MG63 (cell line): ENCODE data around the gene SLC35E4. TPM values are rescaled to one million over a fixed set of nuclear protein-coding genes. Genes with fewer than 3 reads are reported as not detected.
A peak's percentile ranks its signal among the peaks of the same experiment; 100 is the strongest.
"Not testable (repeated sequence)": the region's sequence is repeated elsewhere in the genome, so short reads cannot be mapped to it uniquely, and the experiment has no call there.

Experiments used
- DNase-seq: peaks from one replicate; pipeline ENCODE4 v3.0.0-alpha.2; 2020
- H3K27me3 ChIP-seq: fragments of 250-450 bp; sonication (Bioruptor Pico); 2 replicates; pipeline ENCODE4 v1.5.1; 2020; ENCODE audit warnings: mild to moderate bottlenecking, moderate library complexity
- H3K36me3 ChIP-seq: fragments of 250-450 bp; sonication (Bioruptor Pico); 2 replicates; pipeline ENCODE4 v1.5.1; 2020; ENCODE audit warnings: mild to moderate bottlenecking, moderate library complexity
- H3K4me3 ChIP-seq: fragments of 250-450 bp; sonication (Bioruptor Pico); 2 replicates; pipeline ENCODE4 v1.5.1; 2020; ENCODE audit warnings: mild to moderate bottlenecking, moderate library complexity
- H3K9me3 ChIP-seq: fragments of 250-450 bp; sonication (Bioruptor Pico); 2 replicates; pipeline ENCODE4 v1.5.1; 2020; ENCODE audit warnings: mild to moderate bottlenecking, moderate library complexity
- total RNA-seq: library from RNA; depleted of rRNA; stranded (reverse); fragments of >200 nt; shearing (Covaris generic); gene quantifications from 2 replicates; pipeline ENCODE4 v1.2.3, GENCODE V29; 2014; ENCODE audit warnings: low replicate concordance

The SLC35E4 gene
- total RNA-seq, 1 experiment from 2014 or later, result 11.3 TPM

GRCh38 chr22:30665786-30666185 is 30.2 kb downstream of the SLC35E4 start:
- H3K36me3 ChIP-seq, result peaks cover 8% of the 10 kb centered on the region
- no peaks in the 10 kb centered on the region for H3K27me3 ChIP-seq
- DNase-seq, result no peak
- H3K9me3 ChIP-seq, result no peaks in the 10 kb centered on the region
- no peak overlapping the region for H3K4me3 ChIP-seq

DNA sequence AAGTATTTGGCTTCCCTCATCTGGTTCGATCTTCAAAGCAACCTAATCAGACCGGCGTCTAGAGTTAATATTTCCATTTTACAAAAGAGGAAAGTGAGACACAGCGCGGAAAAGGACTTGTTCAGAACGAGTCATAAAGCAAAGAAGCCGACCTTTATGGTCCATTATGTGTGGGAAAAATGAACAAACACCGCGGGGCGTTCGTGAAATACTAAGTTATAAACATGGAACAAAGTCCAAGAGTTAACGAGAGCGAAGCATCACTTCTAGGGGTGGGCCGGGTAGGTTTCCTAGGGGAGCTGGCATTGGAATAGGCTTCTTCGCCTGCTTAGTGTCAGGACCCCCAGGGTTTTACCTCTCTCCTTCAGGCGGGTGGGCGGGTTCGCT is 31.5 kb downstream of the SLC35E4 start:
- no peaks in the 10 kb centered on the region for H3K27me3 ChIP-seq
- no peaks in the 10 kb centered on the region for H3K9me3 ChIP-seq
- peaks cover 6% of the 10 kb centered on the region for H3K36me3 ChIP-seq
- H3K4me3 ChIP-seq, result peak overlapping the region; percentile 74
- DNase-seq, result no peak

DNA sequence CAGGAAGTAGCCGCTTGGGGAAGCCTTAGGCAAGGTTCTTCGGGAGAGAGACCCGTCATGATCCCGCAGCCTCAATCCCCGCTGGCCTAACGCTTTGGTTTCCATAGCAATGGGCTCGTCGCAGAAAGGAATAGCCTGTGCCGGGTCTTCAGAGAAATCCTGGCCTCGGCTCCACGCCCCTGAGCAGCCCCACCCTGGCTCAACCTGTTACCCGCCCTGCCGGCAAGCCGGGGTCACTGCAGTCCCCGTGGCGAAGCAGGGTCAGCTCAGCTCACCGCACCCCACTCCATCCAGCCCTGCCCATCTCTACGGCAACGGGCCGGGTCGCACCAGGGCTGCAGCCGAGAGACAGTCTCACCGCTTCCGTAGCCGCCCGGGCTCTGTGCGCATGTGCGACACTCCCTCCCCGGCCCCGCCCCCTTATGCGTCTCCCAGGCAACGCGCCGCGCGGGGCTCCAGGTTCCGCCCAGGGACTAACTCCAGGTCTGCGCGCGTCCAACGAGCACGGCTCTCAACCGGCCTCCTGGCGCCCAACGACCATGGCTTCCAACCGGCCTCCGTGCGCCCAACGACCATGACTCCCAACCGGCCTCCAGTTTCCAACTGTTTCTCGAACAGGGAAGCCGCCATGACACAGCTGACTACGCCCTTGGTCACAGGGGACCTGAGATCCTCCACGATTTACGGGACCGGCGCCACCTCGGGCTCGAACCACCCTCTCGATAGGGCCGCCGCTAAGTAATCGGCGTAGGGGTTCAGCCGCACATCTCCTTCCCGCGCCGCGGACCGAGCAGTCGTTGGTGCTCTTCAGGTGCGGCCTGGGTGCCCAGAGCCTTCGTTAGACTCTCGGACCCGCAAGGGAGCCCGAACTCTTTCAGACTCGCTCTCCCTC is 32.2 kb downstream of the SLC35E4 start, which contains the start of gene DUSP18:
Gene DUSP18 (minus strand): TSS at position 382 of the 892 bp plus-strand sequence. CDS start 3,872 bp downstream, outside the sequence.
- peak; percentile 89 for DNase-seq
- Histone ChIP-seq H3K4me3 (peak within 1 kb of the TSS; percentile 74), H3K9me3 (no peaks in the 10 kb centered on the region), H3K27me3 (no peaks in the 10 kb centered on the region), H3K36me3 (peaks cover 6% of the 10 kb centered on the region)

GRCh38 chr22:30668386-30668710 is 32.8 kb downstream of the SLC35E4 start:
- no peaks in the 10 kb centered on the region for H3K9me3 ChIP-seq
- H3K27me3 ChIP-seq, result no peaks in the 10 kb centered on the region
- peaks cover 4% of the 10 kb centered on the region for H3K36me3 ChIP-seq
- DNase-seq, result no peak
- peak overlapping the region; percentile 74 for H3K4me3 ChIP-seq

- no peak for DNase-seq
- Histone ChIP-seq H3K36me3 (no peaks in the 10 kb centered on the region), H3K27me3 (no peaks in the 10 kb centered on the region), H3K9me3 (no peaks in the 10 kb centered on the region), H3K4me3 (no peak overlapping the region)
Measured at GRCh38 chr22:30671071-30671470, 35.5 kb downstream of the SLC35E4 start.

DNA sequence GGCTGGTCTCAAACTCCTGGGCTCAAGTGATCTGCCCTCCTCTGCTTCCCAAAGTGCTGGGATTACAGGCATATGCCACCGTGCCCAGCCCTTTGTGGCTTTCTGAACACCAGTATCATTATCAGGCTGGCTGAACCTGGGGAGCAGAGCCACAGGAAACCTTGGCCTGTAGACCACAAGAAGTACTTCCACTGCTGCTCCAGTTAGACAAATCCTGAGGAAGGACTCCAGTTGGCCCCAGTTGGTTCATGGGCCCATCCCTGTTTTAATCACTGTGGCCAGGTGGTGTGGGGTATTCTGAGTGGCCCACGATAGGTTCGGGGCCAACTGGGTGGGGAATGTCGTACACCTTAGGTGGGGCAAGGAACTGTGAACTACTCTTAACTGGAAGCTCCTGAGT is 37.6 kb downstream of the SLC35E4 start:
- H3K4me3 ChIP-seq, result no peak overlapping the region
- H3K9me3 ChIP-seq, result no peaks in the 10 kb centered on the region
- no peak for DNase-seq
- H3K27me3 ChIP-seq, result no peaks in the 10 kb centered on the region
- H3K36me3 ChIP-seq, result no peaks in the 10 kb centered on the region

GRCh38 chr22:30674482-30674881 is 38.9 kb downstream of the SLC35E4 start:
- Histone ChIP-seq H3K4me3 (no peak overlapping the region), H3K27me3 (no peaks in the 10 kb centered on the region), H3K9me3 (no peaks in the 10 kb centered on the region), H3K36me3 (no peaks in the 10 kb centered on the region)
- DNase-seq, result no peak

DNA sequence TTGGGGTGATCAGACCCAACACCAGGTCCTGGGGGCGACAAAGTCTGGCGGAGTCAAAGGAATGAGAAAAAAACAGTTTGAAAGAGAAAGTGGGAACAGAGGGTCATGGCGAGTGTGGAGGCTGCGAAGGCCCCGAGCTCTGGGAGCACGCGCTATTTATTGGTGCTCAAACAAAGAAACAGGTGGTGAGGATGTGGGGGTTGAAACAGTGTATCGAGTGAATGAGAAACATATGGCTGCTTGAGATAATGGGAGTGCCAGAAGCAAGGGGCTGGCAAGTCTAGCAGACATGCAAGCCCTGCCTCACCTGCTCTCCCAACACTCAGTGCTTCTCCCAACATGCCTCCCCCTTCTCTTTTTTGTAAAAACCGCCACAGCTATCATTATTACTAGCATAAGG is 39.9 kb downstream of the SLC35E4 start:
- no peak for DNase-seq
- no peak overlapping the region for H3K4me3 ChIP-seq

DNA sequence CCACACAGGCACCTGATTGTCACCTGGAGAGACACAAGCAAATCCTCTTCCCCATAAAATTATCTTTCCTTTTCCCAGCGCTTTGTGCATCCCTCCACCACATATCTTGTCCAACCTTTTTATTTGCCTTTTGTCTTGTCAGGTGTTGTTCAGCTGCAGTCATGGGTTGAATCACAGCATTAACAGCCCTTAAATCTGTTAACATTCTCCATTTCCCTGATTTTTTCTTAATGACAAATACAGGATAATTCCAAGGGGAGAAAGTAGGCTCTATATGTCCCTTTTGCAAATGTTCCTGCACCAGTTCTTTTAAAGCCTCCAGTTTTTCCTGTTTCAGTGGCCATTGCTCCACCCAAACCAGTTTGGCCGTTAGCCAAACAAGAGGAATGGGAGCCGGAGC is 41.0 kb downstream of the SLC35E4 start:
- not testable (repeated sequence) for H3K36me3 ChIP-seq, DNase-seq, H3K4me3 ChIP-seq, H3K9me3 ChIP-seq, H3K27me3 ChIP-seq

More for the DNA sequence above, 39.9 kb downstream of the SLC35E4 start:
- no peaks in the 10 kb centered on the region for H3K36me3 ChIP-seq
- no peaks in the 10 kb centered on the region for H3K27me3 ChIP-seq
- no peaks in the 10 kb centered on the region for H3K9me3 ChIP-seq

GRCh38 chr22:30679895-30680690 is 44.5 kb downstream of the SLC35E4 start:
- H3K36me3 ChIP-seq, DNase-seq, H3K4me3 ChIP-seq, H3K9me3 ChIP-seq, H3K27me3 ChIP-seq: not testable (repeated sequence)

DNA sequence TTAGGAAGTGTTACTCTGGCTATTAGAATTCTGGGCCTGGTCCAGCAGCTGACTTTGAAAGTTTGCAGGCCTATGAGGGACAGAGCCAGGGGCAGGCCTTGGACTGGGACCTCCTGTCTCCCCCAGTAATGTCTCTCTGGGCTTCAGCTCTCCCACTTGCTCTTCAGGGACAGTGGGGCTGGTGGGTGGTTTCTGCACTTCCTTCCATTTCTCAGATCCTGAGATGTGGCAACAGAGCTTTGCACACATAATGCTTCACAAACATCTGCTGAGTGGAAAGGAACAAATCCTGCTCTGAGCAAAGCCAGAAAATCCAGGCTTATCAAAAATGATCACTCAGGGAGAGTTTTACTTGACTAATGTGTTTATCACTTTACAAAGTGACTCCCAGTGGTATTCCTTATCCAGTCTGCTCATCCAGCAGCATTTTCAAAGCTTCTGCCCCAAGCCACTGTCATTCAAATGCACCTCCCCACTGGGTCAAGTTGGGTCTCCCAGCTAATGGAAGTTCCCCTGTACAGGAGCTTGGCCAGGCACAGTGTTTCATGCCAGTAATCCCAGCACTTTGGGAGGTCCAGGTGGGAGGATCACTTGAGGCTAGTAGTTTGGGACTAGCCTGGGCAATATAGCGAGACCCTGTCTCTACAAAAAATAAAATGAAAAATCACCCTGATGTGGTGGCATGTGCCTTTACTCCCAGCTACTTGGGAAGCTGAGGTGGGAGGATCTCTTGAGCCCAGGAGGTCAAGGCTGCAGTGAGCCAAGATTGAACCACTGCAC is 45.6 kb downstream of the SLC35E4 start:
- H3K4me3 ChIP-seq, result no peak overlapping the region
- no peak for DNase-seq
- no peaks in the 10 kb centered on the region for H3K36me3 ChIP-seq
- H3K27me3 ChIP-seq, result no peaks in the 10 kb centered on the region
- H3K9me3 ChIP-seq, result no peaks in the 10 kb centered on the region

DNA sequence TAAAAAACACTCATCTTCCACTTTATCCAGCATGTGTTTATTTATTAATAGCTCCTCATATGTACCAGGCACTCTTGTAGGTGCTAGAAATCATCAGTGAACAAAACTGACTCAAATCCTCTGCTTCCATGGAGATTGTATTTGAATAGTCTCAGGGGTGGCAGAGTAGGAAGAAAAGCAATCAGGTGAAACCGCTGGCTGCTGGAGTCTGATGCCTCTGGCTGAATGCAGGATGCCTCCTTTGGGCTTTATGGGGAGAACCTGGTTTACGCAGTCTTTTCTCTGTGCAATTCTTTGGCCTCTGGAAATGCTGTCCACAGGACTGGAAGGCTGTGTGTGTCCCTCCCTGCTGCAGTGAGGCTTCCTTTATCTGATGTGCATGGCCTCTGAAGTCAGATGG is 46.2 kb downstream of the SLC35E4 start:
- H3K36me3 ChIP-seq, result no peaks in the 10 kb centered on the region
- H3K27me3 ChIP-seq, result no peaks in the 10 kb centered on the region
- no peaks in the 10 kb centered on the region for H3K9me3 ChIP-seq
- DNase-seq, result no peak
- no peak overlapping the region for H3K4me3 ChIP-seq

- no peaks in the 10 kb centered on the region for H3K36me3 ChIP-seq
- no peaks in the 10 kb centered on the region for H3K9me3 ChIP-seq
- no peaks in the 10 kb centered on the region for H3K27me3 ChIP-seq
- H3K4me3 ChIP-seq, result no peak overlapping the region
- DNase-seq, result no peak
Measured at GRCh38 chr22:30685178-30685577, 49.6 kb downstream of the SLC35E4 start.

GRCh38 chr22:30687358-30687757 is 51.8 kb downstream of the SLC35E4 start:
- no peak for DNase-seq
- Histone ChIP-seq H3K27me3 (no peaks in the 10 kb centered on the region), H3K4me3 (no peak overlapping the region), H3K36me3 (no peaks in the 10 kb centered on the region), H3K9me3 (no peaks in the 10 kb centered on the region)

DNA sequence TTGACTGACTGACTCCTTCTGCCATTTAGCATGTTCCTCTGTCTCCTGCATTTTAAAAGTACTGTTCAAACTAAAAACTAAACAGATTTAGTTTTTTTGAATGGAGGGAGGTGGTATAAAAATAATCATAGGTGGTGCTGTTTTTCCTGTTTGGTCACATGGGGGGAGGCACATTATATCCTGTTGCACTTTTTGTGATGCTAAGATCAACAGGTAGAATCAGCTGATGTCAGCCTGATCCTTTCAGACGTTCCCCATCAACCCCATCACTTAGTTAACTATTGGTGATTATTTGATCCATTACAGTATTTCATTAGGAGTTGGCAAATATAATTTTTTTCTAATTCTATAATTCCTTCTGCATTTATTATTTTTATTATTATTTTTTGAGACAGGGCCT is 54.0 kb downstream of the SLC35E4 start:
- Histone ChIP-seq H3K36me3 (no peaks in the 10 kb centered on the region), H3K27me3 (no peaks in the 10 kb centered on the region), H3K4me3 (no peak overlapping the region), H3K9me3 (no peaks in the 10 kb centered on the region)
- DNase-seq, result no peak

DNA sequence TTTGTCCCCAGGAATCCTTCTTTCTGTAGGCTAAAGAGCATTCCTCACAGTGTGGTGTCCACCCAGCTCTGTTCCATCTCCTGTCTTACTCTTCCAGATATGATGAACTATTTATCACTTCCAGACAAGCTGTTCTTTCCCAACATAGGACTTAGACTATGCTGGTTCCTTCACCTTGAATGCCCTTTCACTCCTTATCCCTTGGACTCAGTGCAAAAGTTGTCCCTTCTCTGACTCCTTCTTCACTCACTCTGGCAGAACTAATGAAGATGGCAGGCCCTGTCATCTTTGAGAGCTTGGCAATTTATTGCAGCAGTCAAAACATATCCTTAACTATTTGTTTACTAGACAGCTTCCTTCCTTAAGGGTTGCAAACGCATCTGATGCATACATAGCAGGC is 55.6 kb downstream of the SLC35E4 start:
- no peak for DNase-seq
- Histone ChIP-seq H3K9me3 (no peaks in the 10 kb centered on the region), H3K36me3 (peaks cover 4% of the 10 kb centered on the region; the same call in 1 of the 2 replicates), H3K27me3 (no peaks in the 10 kb centered on the region), H3K4me3 (no peak overlapping the region)

GRCh38 chr22:30694171-30694639 is 58.6 kb downstream of the SLC35E4 start:
- Histone ChIP-seq H3K27me3 (no peaks in the 10 kb centered on the region), H3K36me3 (peaks cover 13% of the 10 kb centered on the region), H3K9me3 (no peaks in the 10 kb centered on the region), H3K4me3 (peak overlapping the region; percentile 54)
- DNase-seq, result peak; percentile 72
